Esophagus muscularis mucosa (tissue), 4 donors: Measurements from ENCODE around the gene HES4. TPM values are rescaled to one million over a fixed set of nuclear protein-coding genes. Genes with fewer than 3 reads are reported as not detected.

ENCODE experiments used
- DNase-seq: peaks from one replicate; pipeline ENCODE4 v3.0.0-alpha.2; 2017; ENCODE audit errors: extremely low spot score
- H3K27ac ChIP-seq, 4 donors: fragments of 200-600 bp; sonication (generic); replicated peaks in 1 of 4; 1 replicate in 3 of 4; 2 replicates in 1 of 4; pipeline ENCODE4 v1.5.1; 2016 to 2019; ENCODE audit warnings: mild to moderate bottlenecking in 1 of 4
- H3K27me3 ChIP-seq, 4 donors: fragments of 200-600 bp; sonication (generic); one replicate each; pipeline versions ENCODE4 v1.5.1 to v1.6.0; 2016 to 2019
- H3K36me3 ChIP-seq, 4 donors: fragments of 200-600 bp; sonication (generic); one replicate each; pipeline ENCODE4 v1.5.1; 2016 to 2019
- H3K4me1 ChIP-seq, 4 donors: fragments of 200-600 bp; sonication (generic); one replicate each; pipeline ENCODE4 v1.5.1; 2016 to 2019
- H3K4me3 ChIP-seq, 4 donors: fragments of 200-600 bp; sonication (generic); 1 replicate in 2 of 4; 2 replicates in 2 of 4; pipeline ENCODE4 v1.5.1; 2016 to 2019; ENCODE audit warnings: mild to moderate bottlenecking in 4 of 4, moderate library complexity in 1 of 4
- H3K9me3 ChIP-seq, 4 donors: fragments of 200-600 bp; sonication (generic); 1 replicate in 3 of 4; 2 replicates in 1 of 4; pipeline ENCODE4 v1.5.1; 2016 to 2019
- EP300 ChIP-seq: sonication (generic); formaldehyde crosslinking; IDR thresholded peaks from one replicate; pipeline ENCODE4 v1.6.1; 2017; ENCODE audit warnings: antibody characterized with exemption
- POLR2A ChIP-seq: fragments of 450-650 bp; IDR thresholded peaks from one replicate; pipeline ENCODE4 v1.6.1; 2017; ENCODE audit warnings: antibody characterized with exemption, moderate library complexity, mild to moderate bottlenecking, low read depth
- POLR2AphosphoS5 ChIP-seq, 2 donors: sonication (generic); formaldehyde crosslinking; IDR thresholded peaks; one replicate each; pipeline ENCODE4 v1.6.1; 2017; ENCODE audit warnings: antibody characterized with exemption in 2 of 2
- WGBS: methylation state at CpG from one replicate; pipeline ENCODE4 v1.1.5; 2018; 5-methylcytosine and 5-hydroxymethylcytosine counted together
- intact Hi-C: fragments of 100-400 bp; cut with DNase I; formaldehyde crosslinking; loops from one replicate; pipeline ENCODE4 v1.15.1; 2023
- total RNA-seq, 4 donors: library from RNA; depleted of rRNA; stranded (reverse); fragments of >200 nt; gene quantifications; one replicate each; pipeline versions ENCODE4 v1.1.0 to v1.2.1, GENCODE V29; 2016
- TF ChIP-seq, protein P1 (sequence below), 3 experiments: fragments of 200-600 bp in 2 of 3; fragments of 450-650 bp in 1 of 3; sonication (generic) in 2 of 3; IDR thresholded peaks; one replicate each; pipeline ENCODE4 v1.5.1; 2017 to 2019; ENCODE audit warnings: antibody characterized with exemption in 3 of 3, mild to moderate bottlenecking in 2 of 3, moderate library complexity in 1 of 3

Gene HES4
- total RNA-seq, 4 donors from 2014 or later: 37.8 to 90.4 (median 65.0) TPM

DNA sequence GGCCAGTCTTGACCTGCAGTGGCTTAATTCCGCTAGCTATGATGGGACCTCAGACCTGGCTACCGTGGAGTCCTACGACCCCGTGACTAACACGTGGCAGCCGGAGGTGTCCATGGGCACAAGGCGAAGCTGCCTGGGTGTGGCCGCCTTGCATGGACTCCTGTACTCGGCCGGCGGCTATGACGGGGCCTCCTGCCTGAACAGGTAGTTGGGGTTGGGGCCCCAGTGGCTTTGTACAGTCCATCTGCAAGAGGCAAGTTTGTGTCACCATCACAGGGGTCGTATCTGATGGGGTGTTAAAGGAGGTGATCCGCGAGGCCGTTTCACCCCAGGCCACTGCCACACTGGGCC, 36.6 kb downstream of the HES4 start:
- 94% methylated on average over 9 of the region's 16 CpGs for WGBS
- no peak for DNase-seq
- peaks cover 0 to 29% (median 21%) of the 10 kb centered on the region in 4 donors for H3K36me3 ChIP-seq
- H3K4me3 ChIP-seq: no peak overlapping the region
- H3K9me3 ChIP-seq: no peaks in the 10 kb centered on the region
- H3K4me1 ChIP-seq: peaks cover 30 to 54% (median 45%) of the 10 kb centered on the region in 4 donors
- intact Hi-C loops: no loop called here
- H3K27me3 ChIP-seq: peaks cover 0 to 14% (median 0%) of the 10 kb centered on the region in 4 donors
- TF ChIP-seq, protein P1, sequence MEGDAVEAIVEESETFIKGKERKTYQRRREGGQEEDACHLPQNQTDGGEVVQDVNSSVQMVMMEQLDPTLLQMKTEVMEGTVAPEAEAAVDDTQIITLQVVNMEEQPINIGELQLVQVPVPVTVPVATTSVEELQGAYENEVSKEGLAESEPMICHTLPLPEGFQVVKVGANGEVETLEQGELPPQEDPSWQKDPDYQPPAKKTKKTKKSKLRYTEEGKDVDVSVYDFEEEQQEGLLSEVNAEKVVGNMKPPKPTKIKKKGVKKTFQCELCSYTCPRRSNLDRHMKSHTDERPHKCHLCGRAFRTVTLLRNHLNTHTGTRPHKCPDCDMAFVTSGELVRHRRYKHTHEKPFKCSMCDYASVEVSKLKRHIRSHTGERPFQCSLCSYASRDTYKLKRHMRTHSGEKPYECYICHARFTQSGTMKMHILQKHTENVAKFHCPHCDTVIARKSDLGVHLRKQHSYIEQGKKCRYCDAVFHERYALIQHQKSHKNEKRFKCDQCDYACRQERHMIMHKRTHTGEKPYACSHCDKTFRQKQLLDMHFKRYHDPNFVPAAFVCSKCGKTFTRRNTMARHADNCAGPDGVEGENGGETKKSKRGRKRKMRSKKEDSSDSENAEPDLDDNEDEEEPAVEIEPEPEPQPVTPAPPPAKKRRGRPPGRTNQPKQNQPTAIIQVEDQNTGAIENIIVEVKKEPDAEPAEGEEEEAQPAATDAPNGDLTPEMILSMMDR (IDR thresholded peaks at IDR 0.05): no peak
- no peak for TF ChIP-seq POLR2A
- TF ChIP-seq POLR2AphosphoS5 (IDR thresholded peaks at IDR 0.05): no peak
- TF ChIP-seq EP300: no peak
- H3K27ac ChIP-seq: no peak overlapping the region

DNA sequence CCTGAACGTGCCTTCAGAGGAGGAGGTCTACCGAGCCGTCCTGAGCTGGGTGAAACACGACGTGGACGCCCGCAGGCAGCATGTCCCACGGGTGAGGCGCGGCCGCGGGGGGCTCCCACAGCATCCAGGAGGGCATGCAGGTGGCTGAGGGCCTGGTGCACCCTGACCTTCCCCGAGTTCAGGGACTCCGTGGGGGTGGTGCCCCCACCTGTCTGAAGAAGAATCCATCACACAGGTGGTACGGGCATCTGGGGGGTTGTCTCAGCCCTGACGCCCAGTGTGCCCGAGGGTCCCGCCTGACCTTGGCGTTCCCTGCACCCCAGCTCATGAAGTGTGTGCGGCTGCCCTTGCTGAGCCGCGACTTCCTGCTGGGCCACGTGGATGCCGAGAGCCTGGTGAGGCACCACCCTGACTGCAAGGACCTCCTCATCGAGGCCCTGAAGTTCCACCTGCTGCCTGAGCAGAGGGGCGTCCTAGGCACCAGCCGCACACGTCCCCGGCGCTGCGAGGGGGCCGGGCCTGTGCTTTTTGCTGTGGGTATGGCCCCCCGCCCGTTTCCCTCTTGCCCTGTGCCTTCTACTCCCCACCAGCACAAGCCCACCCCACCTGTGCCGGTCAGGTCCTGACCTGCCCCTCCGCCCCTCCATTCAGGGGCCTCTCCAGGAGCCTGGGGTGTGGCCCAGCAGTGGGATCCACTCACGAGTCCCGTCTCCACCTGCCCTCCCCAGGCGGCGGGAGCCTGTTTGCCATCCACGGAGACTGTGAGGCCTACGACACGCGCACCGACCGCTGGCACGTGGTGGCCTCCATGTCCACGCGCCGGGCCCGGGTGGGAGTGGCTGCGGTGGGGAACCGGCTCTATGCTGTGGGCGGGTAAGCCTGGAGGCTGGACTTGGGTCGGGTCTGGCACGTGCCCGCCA, 37.3 kb downstream of the HES4 start:
- TF ChIP-seq EP300 (no peak), POLR2A (no peak), POLR2AphosphoS5 (IDR thresholded peaks at IDR 0.05) (no peak)
- TF ChIP-seq, protein P1 (IDR thresholded peaks at IDR 0.05): no peak
- no peaks in the 10 kb centered on the region for H3K9me3 ChIP-seq
- H3K27me3 ChIP-seq: peaks cover 0 to 8% (median 0%) of the 10 kb centered on the region in 4 donors
- peaks cover 0 to 29% (median 21%) of the 10 kb centered on the region in 4 donors for H3K36me3 ChIP-seq
- 94% methylated on average over 37 of the region's 57 CpGs for WGBS
- no peak overlapping the region for H3K27ac ChIP-seq
- intact Hi-C loops: no loop called here
- H3K4me1 ChIP-seq: peaks cover 36 to 60% (median 51%) of the 10 kb centered on the region in 4 donors
- DNase-seq: no peak
- no peak overlapping the region for H3K4me3 ChIP-seq

DNA sequence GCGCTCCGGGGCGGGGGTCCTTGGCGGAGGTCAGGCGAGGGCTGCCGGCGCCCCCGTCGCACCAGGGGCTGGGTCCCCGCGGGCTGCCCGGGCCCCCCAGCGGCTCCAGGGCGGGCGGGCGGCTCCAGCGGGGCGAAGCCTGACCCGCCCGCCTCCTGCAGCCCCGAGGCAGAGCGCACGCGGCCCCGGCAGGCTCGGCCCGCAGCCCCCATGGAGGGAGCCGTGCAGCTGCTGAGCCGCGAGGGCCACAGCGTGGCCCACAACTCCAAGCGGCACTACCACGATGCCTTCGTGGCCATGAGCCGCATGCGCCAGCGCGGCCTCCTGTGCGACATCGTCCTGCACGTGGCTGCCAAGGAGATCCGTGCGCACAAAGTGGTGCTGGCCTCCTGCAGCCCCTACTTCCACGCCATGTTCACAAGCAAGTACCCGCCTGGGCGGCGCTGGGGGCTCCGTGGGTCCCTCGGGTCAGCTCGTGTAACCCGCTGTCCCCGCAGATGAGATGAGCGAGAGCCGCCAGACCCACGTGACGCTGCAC, 38.7 kb downstream of the HES4 start:
- WGBS: 97% methylated on average over 6 of the region's 56 CpGs
- Histone ChIP-seq H3K27me3 (no peaks in the 10 kb centered on the region), H3K9me3 (no peaks in the 10 kb centered on the region), H3K4me1 (peaks cover 34 to 62% (median 50%) of the 10 kb centered on the region in 4 donors), H3K27ac (peak overlapping the region in 3 of 4 donors; percentile 15 to 60 (median 33)), H3K36me3 (peaks cover 8 to 40% (median 31%) of the 10 kb centered on the region in 4 donors), H3K4me3 (peak overlapping the region; percentile 61 to 100 (median 97))
- TF ChIP-seq POLR2A (no peak), EP300 (no peak), POLR2AphosphoS5 (IDR thresholded peaks at IDR 0.05) (no peak)
- TF ChIP-seq, protein P1 (IDR thresholded peaks at IDR 0.05): no peak
- no peak for DNase-seq
- intact Hi-C loops: no loop called here

DNA sequence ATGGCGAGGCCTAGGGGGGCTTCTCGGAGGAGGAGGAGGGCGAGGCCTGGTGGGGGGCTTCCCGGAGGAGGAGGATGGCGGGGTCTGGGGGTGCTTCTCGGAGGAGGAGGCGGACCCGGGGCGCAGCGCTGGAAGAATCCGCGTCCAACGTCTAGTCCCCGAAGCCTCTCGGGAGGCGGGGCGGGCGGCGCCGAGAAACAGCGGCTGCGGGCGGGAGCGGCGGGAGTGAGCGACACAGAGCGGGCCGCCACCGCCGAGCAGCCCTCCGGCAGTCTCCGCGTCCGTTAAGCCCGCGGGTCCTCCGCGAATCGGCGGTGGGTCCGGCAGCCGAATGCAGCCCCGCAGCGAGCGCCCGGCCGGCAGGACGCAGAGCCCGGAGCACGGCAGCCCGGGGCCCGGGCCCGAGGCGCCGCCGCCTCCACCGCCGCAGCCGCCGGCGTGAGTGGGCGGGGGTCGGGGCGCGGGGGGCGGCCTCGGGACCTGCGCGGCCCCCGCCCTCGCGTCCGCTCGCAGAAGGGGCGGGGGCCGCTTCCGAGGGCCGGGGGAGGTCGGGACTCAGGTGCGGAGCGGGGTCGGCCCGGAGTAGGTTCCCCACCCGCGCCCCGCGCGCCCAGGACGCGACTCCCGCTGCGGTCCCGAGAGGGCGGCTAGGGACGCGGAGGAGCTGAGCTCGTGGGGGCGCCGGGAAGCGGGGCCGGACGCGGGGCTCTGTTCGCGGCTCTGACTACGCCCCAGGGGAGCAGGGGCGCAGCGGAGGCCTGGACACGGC, 39.4 kb downstream of the HES4 start, which contains the start of gene KLHL17:
TSS of gene KLHL17 (plus strand) at position 222 of the 769 bp plus-strand sequence. CDS start at position 332, 110 bp downstream.
- Histone ChIP-seq H3K9me3 (no peaks in the 10 kb centered on the region), H3K4me3 (peak within 1 kb of the TSS; percentile 61 to 100 (median 97)), H3K36me3 (peaks cover 14 to 47% (median 37%) of the 10 kb centered on the region in 4 donors), H3K4me1 (peaks cover 29 to 62% (median 44%) of the 10 kb centered on the region in 4 donors), H3K27me3 (no peaks in the 10 kb centered on the region), H3K27ac (peak within 1 kb of the TSS in 3 of 4 donors; percentile 15 to 60 (median 33))
- WGBS: 0% methylated on average over 5 of the region's 109 CpGs
- DNase-seq: no peak
- intact Hi-C loops: no loop called here
- TF ChIP-seq, protein P1 (IDR thresholded peaks at IDR 0.05): no peak
- TF ChIP-seq POLR2AphosphoS5 (IDR thresholded peaks at IDR 0.05): peak in 1 of 2 donors; percentile 22
